GM13977 (cell line): ENCODE data around the gene NEK4.

Experiments
- DNase-seq: peaks from one replicate; pipeline ENCODE4 v3.0.0; 2012; ENCODE audit warnings: low spot score
- in situ Hi-C: fragments of 300-500 bp; cut with MboI; formaldehyde crosslinking; loops from one replicate; pipeline ENCODE4 v1.12.0; 2022; ENCODE audit warnings: low sequenced_read_pairs, low pct_unique_long_range_greater_than_20kb, mixed read lengths, inconsistent platforms; ENCODE audit not compliant: unreplicated experiment
- TF ChIP-seq, protein P1 (sequence below): IDR thresholded peaks from 2 replicates; pipeline ENCODE4 v1.5.1; 2012; ENCODE audit warnings: mild to moderate bottlenecking, control low read depth; ENCODE audit not compliant: insufficient read depth; ENCODE audit errors: extremely low read depth, missing control alignments

The NEK4 gene

DNA sequence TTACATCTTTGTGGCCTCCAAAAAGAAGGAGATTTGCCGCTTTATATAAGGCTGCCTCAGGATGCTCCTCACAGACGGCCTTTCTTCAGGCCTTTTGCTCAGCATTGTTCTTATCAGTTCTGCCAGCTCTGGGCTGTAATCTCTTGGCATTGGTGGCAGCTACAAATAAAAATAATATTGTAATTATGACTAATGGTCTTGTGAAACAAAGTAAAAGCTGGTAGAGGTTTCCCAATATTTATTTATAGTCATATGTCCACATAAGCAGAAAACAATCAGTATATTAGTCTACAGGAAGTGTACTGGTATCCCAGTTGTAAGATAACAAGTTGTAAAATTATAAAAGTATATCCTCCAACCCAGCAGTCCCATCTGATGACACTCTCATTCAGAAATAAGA, 7.3 kb downstream of the NEK4 start:
- DNase-seq: no peak

DNA sequence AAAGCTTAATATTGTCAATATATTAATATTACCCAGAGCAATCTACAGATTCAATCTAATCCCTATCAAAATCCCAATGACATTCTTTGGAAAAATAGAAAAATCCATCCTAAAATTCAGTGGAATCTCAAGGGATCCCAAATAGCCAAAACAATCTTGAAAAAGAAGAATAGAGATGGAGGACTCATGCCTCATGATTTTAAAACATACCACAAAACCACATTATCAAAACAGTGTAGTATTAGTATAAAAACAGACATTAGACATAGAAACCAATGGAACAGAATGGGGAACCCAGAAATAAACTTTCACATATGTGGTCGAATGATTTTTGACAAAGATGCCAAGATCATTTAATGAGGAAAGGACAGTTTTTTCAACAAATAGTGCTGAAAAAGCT, 14.6 kb downstream of the NEK4 start:
- TF ChIP-seq, protein P1, sequence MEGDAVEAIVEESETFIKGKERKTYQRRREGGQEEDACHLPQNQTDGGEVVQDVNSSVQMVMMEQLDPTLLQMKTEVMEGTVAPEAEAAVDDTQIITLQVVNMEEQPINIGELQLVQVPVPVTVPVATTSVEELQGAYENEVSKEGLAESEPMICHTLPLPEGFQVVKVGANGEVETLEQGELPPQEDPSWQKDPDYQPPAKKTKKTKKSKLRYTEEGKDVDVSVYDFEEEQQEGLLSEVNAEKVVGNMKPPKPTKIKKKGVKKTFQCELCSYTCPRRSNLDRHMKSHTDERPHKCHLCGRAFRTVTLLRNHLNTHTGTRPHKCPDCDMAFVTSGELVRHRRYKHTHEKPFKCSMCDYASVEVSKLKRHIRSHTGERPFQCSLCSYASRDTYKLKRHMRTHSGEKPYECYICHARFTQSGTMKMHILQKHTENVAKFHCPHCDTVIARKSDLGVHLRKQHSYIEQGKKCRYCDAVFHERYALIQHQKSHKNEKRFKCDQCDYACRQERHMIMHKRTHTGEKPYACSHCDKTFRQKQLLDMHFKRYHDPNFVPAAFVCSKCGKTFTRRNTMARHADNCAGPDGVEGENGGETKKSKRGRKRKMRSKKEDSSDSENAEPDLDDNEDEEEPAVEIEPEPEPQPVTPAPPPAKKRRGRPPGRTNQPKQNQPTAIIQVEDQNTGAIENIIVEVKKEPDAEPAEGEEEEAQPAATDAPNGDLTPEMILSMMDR: no peak
- in situ Hi-C loops: no loop called here
- no peak for DNase-seq

More for the DNA sequence above, 7.3 kb downstream of the NEK4 start:
- in situ Hi-C loops: no loop called here
- TF ChIP-seq, protein P1: no peak

DNA sequence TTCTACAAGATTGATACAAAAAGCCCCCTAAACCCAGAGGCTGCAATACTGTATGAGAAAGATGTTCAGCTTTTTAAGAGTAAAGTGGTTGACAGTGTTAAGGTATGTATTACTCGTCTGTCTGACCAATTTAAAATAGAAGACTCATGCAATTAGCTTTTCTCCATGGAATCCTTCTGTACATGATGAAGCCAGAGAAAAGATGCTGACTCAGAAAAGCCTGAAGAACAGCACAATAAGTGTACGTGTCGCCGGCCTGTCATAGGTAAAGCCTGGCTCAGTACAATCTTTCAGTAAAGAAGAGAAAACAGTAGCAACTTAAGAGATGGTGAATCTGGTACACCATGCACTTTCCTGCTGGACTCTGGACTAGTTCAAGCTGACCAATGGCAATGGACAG, 16.4 kb downstream of the NEK4 start:
- DNase-seq: no peak
- in situ Hi-C loops: no loop called here
- TF ChIP-seq, protein P1: no peak

DNA sequence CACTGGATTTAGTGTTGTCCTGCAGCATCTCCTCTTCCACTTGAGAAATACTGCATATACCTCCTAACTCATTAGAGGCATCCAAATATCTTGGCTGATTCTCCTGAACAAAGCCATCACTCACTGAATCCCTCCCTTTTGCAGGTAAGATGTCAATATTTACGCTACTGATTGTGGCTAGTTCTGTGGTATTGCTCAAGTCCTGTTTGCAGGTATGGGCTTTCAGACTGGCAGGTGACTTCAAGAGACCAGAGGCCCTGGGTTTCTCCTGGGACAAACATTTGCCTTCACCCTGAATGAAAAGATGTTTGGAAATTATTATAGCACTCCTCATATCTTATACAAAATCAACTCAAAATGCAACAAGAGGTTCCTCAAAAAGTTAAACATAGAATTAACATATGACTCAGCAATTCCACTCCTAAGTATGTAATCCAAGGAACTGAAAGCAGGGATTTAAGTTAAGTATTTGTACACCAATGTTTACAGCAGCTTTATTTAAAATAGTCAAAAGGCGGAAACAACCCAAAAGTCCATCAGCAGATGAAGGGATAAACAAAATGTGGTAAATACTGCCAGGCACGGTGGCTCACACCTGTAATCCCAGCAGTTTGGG, 18.6 kb downstream of the NEK4 start:
- no peak for DNase-seq
- TF ChIP-seq, protein P1: no peak
- in situ Hi-C loops: no loop called here

DNA sequence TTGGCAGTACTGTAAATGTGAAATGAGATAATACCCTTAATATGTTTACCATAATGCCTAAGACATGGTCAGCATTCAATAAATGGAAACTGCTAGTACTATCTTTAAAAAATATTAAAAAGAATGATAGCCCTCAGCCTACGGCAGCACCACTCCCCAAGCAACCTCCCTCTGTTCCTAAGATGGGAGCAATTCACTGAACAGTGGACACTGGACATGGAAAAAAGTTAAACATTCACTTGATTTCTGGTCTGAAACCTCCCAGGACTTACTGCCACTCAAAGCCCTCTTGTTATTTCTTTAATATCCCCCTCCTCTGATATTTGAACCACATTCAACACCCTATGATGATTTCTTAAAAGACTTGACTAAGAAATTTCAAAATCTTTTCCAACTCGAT, 27.0 kb downstream of the NEK4 start:
- DNase-seq: no peak
- in situ Hi-C loops: no loop called here
- TF ChIP-seq, protein P1: no peak

DNA sequence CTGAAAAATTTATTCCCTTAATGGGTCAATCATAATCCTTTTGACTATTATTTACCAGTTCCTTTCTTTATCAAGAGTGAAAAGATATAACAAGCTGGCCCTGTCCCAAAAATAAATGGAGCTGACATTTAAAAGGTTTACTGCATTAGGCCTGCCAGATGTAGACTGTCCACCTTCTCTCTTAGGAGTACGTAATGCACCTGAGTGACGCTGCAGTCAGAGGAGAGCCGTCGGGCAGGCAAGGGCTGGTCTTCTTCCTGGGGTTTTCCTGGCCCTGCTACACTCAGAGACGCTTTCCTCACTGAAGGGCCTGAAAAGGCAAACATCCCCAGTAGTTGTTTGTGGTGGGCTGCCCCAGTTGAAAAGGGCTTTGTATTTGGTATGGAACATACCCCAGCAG, 27.6 kb downstream of the NEK4 start:
- in situ Hi-C loops: no loop called here
- TF ChIP-seq, protein P1: no peak
- DNase-seq: no peak
